ENCODE measurements around the gene CSNK1D.

The CSNK1D gene

DNA sequence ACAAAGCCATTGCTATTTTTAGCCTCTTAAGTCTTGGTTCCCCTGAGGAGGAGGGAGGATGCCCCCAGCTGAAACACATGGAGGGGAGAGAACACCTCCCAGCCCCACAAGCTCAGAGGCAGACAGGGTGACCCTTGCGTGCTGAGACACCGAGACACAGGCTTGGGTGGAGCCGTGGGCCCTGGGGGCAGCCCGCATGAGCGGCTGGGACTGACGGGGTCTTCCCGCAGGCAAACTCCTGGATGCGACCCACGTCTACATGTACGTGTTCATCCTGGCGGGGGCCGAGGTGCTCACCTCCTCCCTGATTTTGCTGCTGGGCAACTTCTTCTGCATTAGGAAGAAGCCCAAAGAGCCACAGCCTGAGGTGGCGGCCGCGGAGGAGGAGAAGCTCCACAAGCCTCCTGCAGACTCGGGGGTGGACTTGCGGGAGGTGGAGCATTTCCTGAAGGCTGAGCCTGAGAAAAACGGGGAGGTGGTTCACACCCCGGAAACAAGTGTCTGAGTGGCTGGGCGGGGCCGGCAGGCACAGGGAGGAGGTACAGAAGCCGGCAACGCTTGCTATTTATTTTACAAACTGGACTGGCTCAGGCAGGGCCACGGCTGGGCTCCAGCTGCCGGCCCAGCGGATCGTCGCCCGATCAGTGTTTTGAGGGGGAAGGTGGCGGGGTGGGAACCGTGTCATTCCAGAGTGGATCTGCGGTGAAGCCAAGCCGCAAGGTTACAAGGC is 34.9 kb downstream of the CSNK1D start:
- DNase-seq: peak; percentile 80

DNA sequence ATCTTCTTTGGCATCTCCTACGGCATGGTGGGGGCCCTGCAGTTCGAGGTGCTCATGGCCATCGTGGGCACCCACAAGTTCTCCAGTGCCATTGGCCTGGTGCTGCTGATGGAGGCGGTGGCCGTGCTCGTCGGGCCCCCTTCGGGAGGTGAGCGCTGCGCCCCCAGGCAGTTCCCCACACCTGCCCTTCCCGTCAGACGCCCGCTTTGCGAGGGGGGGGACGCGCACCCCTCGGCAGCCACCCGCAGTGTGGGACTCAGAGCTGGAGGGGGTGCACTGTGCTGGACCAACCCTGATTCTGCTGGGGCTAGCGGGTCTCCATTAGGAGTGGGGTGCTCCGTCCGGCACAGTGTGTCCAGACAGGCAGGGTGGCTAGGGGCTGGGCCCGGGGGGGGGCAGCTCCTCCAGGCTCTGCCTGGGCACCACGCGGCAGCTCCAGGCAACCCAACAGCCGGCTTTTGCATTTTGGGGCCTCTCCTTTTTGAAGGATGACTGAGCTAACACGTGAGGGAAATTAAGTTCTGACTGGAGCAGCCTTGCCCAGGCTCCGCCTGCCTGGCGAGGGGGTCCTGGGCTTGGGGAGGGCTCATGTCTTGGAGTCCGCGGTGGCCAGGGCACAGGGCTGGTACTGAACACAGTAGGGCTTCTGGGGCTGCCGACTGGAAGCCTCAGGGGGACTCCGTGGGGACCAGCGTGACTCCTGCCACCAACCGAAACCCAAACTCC is 35.6 kb downstream of the CSNK1D start:
- DNase-seq: no peak

DNA sequence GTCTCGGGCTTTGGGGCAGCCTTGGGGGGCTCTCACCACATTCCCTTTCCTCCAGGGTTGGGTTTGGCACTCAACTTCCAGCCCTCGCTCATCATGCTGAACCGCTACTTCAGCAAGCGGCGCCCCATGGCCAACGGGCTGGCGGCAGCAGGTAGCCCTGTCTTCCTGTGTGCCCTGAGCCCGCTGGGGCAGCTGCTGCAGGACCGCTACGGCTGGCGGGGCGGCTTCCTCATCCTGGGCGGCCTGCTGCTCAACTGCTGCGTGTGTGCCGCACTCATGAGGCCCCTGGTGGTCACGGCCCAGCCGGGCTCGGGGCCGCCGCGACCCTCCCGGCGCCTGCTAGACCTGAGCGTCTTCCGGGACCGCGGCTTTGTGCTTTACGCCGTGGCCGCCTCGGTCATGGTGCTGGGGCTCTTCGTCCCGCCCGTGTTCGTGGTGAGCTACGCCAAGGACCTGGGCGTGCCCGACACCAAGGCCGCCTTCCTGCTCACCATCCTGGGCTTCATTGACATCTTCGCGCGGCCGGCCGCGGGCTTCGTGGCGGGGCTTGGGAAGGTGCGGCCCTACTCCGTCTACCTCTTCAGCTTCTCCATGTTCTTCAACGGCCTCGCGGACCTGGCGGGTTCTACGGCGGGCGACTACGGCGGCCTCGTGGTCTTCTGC is 36.3 kb downstream of the CSNK1D start:
- no peak for DNase-seq

DNA sequence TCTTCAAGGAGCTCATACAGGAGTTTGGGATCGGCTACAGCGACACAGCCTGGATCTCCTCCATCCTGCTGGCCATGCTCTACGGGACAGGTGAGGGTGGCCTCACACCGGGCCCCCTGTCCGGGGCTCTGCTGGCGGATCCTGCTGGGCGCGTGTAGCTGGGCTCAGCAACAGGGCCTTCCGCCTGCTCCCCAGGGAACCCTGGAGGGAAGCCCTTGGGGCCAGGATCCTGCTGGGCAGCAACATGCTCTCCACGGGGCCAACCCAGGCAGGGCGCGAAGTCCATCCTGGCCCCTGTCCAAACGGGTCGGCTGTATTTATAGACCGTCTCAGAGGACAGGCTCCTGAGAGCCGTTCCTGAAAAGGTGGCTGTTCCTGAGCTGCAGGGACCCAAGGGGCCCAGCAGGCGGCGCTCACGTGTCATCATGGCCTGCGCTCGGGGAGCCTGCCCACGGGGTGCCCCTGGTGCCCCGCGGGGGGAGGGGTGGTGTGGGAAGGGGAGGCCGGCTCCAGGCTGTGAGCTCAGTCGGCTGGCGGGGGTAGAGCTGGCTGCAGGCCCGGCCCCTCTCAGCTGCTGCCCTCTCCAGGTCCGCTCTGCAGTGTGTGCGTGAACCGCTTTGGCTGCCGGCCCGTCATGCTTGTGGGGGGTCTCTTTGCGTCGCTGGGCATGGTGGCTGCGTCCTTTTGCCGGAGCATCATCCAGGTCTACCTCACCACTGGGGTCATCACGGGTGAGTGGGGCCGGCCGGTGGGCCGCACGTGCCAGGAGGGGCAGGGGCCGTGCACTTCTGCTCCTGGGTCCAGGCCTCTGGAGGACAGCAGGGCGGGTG is 37.1 kb downstream of the CSNK1D start:
- DNase-seq: no peak

DNA sequence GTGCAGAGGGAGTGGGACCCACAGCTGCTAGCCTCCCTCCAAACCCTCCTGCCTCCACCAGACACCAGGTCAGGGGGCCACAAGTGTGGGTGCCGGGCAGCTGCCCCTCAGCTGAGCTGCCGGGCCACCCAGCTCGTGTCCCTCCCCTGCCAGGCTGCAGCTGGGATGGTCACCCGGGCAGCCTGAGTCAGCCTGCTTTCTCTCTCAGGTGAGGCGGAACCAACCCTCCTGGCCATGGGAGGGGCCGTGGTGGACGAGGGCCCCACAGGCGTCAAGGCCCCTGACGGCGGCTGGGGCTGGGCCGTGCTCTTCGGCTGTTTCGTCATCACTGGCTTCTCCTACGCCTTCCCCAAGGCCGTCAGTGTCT is 37.7 kb downstream of the CSNK1D start:
- no peak for DNase-seq

DNA sequence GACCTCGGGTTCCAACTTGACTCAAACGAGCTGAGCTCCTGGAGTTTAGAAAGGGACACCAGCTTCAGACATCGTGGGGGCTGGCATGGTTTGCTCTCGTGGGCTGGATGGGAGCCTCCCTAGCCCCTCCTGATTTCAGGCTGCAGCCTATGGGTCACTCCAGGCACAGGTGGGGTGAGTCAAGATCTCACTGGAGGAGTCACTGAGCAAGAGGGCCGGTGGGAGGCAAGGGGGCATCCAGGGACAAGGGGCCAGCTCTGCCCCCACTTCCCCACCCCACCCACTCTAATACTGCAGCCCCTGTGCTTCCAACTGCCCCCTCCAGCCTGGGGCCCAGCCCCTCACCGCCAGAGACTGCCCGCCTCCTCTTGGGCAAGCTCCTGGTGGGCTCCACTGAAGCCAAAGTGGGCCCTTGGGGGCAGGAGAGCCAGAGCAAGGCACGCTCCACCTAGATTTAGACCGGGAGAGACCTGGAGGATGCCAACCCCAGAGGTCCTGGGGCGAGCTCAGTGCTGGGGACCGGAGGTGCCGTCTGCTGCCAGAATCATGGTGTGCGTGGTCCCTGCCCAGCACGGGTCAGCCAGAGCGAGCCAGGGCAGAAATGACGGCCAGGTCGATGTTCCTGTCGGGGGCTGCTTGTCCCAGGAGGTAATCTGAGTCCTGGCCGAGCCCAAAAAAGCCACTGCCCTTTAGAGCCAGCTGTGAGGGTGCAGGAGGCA is 38.3 kb downstream of the CSNK1D start:
- DNase-seq: no peak

DNA sequence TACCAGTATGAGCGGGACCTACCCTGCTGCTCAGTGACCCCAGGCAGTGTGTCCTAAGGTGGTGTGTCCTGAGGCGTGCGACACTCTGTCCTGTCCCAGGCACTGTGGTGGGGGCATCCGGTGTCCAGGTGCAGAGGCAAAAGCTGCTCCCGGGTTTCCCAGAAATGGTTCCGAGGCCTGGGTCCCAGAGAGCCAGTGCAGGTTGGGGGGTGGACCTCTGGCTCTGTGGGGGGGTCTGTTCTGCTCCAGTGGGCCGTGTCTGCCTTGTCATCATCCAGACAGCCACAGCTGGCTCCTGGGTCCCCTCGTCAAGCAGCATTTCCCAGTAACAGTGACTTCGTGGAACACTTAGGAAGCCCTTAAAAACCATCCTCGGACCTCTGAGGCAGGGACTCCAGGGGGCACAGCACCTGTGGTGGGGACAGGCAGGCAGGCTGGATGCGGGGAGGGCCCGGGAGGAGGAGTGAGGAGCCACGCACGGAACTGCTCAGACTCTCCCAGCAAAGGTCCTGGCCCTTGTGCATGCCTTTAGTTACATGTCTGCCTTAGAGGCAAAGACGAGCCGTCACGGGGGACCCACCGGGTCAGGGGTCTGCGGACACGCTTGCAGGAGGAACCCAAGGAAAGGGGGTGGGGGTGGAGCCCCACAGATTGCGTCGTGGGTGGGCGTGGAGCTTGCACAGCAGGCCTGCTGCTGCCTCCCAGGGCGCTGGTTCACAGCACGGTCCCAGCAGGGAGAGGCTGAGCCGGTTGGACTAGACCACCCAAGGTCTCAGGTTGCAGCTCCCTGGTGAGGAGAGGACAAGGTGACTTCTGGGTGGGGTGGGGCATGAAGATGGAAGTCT is 39.1 kb downstream of the CSNK1D start:
- no peak for DNase-seq

DNA sequence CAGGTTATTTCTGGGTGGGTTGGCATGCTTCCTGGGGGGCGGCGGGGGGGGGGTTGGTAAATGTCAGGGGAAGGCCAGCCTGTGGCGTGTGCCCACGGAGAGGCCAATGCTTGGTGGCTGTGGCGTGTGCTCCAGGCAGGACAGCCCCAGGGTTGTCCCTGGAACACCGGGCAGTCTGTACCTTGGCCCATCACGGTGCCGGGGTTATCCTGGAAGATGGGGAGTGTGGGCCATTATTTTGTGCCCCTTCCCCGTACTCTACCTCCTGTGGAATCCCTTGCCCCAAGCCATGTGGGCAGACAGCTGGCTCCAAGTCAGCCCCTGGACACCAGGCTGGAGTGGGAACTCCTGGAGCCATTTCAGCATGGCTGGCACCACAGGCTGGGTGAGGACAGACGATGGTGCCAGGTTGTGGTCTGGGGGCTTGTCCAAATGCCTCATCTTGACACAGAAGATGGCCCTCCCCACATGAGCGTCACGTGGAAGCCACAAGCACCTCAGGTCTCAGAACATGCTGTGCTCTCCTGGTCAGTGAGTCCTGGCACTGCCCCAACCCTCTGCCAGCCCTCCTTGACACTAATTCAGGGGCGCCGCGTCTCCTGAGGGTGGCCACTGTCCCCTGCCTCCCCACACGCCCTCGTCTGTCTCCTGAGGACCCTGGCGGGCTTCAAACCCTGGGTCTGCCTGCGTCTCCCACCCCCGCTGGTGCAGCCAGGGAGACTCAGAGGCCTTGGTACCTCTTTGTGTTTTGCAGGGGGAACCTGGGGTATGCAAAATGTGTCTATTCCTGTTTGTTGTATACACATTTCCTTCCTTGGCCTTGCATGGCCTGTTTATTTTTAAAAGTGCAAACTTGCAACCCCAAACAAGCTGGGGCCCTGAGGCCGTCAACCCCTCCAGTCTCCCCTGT is 40.4 kb downstream of the CSNK1D start:
- DNase-seq: no peak

DNA sequence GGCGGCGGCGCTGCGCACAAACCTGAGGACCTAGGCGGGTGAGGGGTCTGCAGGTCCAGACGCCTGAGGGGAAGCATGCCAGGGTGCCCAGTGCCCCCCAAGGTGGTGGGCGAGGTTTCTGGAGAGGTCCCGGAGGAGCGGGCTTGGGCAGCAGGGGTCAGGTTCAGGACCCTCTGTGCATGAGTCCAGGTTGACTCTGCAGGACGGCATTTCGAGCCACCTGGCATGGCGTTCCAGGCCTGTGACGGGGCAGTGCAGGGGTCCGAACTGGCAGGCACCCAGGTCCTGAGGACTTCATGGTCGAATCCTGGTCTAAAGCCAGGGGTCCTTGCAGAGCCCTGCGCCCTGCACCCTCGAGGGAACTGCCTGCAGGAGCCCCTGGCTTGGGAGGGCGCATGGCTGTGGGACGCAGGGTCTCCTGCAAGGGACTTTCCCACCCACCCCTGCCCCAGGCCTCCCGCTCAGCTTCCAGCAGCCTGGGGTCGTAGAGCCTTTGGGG is 41.1 kb downstream of the CSNK1D start:
- DNase-seq: no peak

DNA sequence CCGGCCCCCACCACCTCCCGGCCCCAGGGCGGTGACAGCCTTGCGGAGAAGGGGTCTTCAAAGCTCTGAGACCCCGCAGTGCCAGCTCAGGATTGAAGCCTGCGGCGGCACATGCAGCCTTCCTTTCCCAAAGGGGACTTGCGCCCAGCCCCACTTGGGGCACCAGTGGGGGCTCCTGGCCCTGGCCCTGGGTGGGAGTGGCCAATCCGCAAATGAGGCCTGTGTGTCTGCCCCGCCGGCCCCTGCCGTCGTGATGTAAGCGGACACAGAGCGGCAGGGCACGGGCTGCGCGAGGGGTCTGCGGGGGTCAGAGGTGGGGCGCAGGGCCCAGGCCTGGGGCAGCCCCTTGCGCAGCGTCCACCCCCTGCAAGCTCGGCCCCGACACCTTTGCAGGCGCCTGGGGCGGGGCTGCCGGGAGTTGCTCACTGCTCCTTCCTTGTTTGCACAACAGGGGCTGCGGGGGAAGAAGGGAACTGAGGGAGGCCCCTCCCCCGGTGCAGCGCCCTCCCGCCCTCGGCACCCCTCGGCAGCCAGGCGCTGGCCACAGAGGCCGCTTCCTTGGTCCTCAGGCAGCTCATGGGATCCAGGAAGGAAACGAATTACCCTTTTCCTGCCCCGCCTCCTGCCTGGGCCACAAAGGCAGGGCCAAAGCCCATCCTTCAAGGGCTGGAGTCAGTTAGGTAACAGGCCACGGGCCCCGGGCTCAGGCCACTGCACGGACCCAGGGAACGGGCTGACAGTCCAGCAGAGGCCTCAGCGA is 41.8 kb downstream of the CSNK1D start:
- peak; percentile 74 for DNase-seq

DNA sequence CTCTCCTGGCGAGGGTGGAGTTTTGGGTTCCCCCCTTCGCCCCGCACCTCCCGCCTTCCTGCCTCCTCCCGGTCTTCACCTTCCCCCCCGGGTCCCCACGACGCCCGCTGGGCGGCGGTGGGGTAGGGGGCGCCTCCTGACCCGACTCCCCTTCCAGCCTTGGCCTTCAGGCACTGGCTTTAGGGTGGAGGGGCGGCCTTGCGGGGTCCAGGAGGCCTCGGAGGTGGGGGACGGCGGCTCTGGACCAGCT is 42.3 kb downstream of the CSNK1D start:
- no peak for DNase-seq

DNA sequence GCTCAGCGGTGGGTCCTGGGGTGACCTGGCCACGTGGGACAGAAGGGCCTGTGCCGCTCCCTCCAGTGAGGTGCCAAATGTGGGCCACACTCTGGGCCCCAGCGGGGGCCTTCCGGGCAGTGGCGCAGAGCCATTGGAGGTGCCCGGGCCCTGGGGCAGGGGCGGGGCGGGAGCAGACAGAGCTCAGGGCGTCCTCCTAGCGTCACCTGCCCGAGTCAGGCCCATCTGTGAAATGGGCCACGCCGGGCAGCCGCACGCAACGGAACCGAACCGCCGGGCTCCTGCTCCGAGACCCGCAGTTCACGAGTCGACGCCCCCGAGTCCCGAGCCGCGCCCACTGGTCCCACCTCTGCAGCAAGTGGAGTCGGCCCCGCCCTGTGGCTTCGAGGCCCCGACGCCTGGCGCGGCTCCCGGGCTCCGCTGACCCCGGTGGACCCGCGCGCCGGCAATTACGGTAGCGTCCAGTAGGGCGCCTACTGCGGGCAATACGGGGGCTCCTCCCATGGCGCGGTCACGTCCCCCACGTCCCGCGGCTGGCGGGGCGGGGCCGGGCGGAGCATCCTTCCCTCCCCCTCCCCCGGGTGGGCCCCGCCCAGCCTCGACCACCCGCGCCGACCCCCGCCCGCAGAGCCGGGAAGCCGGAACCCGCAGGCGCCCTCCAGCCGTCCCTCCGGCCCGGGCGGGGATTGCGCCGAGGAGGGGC is 42.7 kb downstream of the CSNK1D start:
- peak; percentile 95 for DNase-seq

DNA sequence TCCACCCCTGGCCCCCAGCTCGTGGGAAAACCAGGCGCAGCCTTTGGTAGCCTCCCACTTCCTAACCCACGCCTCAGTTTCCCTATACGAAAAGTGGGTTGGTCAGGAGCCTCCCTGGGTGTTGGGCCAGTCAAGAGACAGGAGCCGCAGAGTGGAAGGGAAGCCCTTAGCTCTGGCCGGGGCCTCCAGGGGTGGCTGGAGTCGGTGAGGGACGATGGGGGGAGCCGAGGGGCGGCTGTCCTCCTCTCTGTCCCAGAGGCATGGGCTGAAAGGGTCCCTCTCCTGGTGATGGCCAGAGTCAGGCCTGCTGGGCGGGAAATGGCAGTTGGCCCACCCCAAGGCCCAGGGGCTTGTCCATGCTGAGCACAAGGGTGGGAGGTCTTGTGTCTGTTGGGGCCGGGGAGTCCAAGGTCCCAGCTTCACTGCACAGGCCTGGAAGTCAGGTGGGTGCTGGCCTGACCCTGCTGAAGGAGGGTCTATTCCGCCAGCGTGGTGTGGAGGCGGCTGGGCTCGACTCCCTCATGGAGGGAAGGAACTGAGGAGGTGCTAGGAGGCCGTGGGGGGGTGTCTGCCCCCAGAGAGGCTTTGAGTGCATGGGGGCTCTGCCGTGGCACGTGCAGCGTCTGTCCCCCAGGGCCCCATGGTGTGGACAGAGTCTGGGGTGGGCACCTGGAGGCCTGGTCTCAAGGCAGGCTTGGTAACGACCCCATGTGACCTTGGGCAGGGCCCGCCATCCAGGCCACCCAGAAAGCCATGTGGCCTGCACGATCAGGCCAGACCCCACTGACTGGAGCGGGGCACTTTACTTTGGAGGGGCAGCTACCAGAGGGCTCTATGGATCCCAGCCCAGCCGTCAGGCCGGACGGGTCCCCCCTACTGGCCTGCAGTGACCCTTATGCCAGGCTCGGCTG is 43.5 kb downstream of the CSNK1D start:
- no peak for DNase-seq

DNA sequence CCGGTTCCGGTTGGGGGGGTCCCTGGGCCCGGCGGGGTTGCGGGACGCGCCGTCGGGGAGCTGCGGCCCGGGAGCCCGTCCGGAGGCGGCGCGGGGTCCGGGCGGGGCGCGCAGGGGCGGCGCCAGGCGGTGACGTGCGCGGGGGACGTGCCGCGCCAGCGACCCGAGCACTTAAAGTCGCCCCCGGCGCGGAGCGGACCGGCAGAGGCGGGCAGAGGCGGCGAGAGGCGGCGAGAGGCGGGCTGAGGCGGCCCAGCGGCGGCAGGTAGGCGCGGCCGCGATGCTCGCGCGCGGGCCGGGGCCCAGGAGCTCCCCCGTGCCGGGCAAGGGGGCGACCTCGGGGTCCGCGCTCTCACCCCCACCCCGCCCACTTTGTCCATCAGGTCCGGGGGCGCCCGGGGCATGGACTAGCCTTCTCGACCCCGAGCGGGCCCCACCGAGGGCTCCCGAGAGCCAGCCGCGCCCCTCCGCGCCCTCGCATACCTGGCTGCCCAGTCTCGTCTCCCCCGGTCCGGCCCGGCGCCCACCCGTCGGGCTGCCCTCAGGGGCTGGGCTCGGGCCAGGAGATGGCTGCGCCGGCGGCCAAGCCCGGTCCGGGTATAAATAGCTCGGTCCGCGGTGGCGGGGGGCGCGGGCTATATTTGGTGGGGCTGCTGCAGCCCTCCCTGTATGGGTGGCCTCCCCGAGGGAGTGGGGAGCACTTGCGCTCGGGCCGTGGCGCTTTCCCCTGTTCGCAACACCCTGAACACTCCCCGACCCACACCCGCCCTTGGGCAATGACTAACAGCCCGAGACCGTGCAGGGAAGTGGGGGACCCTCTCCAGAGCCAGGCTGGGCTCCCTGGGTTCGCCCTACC is 44.4 kb downstream of the CSNK1D start, which contains the start of gene SLC16A3:
Gene SLC16A3, plus strand, starts transcription at position 201 of the 856 bp plus-strand sequence. CDS start 6,967 bp downstream, outside the sequence.
- DNase-seq: peak; percentile 86

DNA sequence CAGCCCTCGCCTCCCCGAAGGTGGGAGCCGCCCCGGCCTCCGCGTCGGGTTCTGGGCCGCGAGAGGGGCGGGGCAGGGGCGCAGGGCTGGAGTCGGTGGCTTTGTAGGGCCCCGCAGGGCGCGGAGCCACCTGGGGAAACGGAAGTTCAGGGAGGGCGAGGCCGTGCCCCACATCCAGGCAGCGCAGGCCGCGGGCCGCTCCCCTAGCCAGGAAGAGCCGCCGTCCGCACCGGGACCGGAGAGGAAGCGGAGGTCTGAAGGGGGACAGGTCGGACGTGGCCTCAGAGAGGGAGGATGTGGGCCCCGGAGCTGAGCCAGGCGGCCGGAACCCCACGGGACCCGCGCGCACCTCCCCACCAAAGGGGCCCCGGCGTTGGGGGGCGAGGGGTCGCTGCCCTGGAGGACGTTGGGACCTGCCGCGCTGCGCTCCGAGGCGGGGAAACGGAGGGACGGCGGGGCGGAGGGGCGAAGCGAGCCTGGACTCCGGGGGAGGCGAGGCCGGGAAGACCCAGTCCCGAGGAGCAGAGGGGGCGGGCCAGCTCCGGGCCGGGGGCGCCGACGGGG is 45.1 kb downstream of the CSNK1D start:
- DNase-seq: peak; percentile 28

DNA sequence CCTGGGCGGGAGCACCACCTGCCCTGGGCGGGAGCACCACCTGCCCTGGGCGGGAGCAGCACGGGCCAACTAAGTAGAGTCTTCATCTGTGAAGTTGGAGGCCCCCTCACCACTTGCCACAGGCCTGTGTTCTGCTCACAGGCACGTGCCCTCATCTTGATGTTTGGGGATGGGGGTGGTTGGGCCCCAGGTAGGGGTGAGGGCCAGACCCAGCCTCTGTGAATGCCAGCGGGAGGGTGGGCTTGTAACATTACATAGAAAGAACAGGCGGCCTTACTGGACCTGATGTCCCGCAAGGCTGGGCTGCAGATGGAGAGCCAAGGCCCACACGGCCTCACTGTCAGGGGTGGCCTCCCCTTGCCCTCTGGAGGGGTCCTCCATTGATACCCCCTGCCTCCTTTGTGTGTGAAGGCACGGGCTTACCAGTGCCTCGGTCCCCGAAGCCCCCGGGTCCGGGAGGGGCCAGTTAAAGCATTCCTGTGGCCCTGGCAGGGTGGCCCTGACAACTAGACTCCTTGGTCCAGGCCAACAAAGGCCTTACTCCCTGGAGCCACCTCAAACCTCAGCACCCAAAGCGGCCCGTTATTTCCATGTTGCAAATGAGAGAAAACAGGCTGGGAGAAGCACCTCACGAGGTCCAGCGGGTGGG is 45.7 kb downstream of the CSNK1D start:
- no peak for DNase-seq

Measured in EL (cell line).